K562 (cell line): ENCODE data around the gene MYO15A. TPM values are rescaled to one million over a fixed set of nuclear protein-coding genes. Genes with fewer than 3 reads are reported as not detected.

Source experiments
- AFF4 ChIP-seq: sonication (generic); formaldehyde crosslinking; IDR thresholded peaks from 2 replicates; pipeline ENCODE4 v1.8.0; 2023; ENCODE audit warnings: mild to moderate bottlenecking, missing genetic modification reagents
- ATF6 ChIP-seq: sonication (generic); formaldehyde crosslinking; IDR thresholded peaks from 2 replicates; pipeline ENCODE4 v1.4.0; 2020; ENCODE audit warnings: mild to moderate bottlenecking, missing genetic modification reagents
- ATF7 ChIP-seq: fragments of 450-650 bp; IDR thresholded peaks from 2 replicates; pipeline ENCODE4 v1.7.1; 2014; ENCODE audit warnings: mild to moderate bottlenecking, moderate library complexity
- CCNT2 ChIP-seq: IDR thresholded peaks from 2 replicates; pipeline ENCODE4 v1.6.1; 2011; ENCODE audit warnings: borderline replicate concordance, low read depth, mild to moderate bottlenecking, moderate library complexity, mixed read lengths, low read length; ENCODE audit not compliant: insufficient read length; ENCODE audit errors: extremely low read depth
- DDX20 ChIP-seq: fragments of 450-650 bp; IDR thresholded peaks from 2 replicates; pipeline ENCODE4 v1.6.1; 2016; ENCODE audit warnings: missing genetic modification characterization, low read depth, mild to moderate bottlenecking, missing compliant biosample characterization, moderate library complexity
- E2F1 ChIP-seq: sonication (generic); formaldehyde crosslinking; IDR thresholded peaks from 2 replicates; pipeline ENCODE4 v1.8.1; 2023; ENCODE audit warnings: mild to moderate bottlenecking, missing genetic modification reagents, moderate library complexity
- FOXA1 ChIP-seq: fragments of 450-650 bp; IDR thresholded peaks from 2 replicates; pipeline ENCODE4 v1.6.1; 2016; ENCODE audit warnings: mild to moderate bottlenecking, borderline replicate concordance
- HMG20B ChIP-seq: fragments of 250-450 bp; sonication (Bioruptor Pico); IDR thresholded peaks from 2 replicates; pipeline ENCODE4 v1.5.0; 2021; ENCODE audit warnings: mild to moderate bottlenecking
- IFI16 ChIP-seq: fragments of 250-450 bp; sonication (Bioruptor Pico); IDR thresholded peaks from 2 replicates; pipeline ENCODE4 v2.1.2; 2022; ENCODE audit warnings: mild to moderate bottlenecking, inconsistent platforms
- KDM1A ChIP-seq, 2 experiments: fragments of 450-650 bp; IDR thresholded peaks; 2 replicates each; pipeline ENCODE4 v1.6.1; 2016; ENCODE audit warnings: mild to moderate bottlenecking in 2 of 2
- MBD2 ChIP-seq: sonication (generic); IDR thresholded peaks from 2 replicates; pipeline ENCODE4 v1.6.1; 2016; ENCODE audit warnings: low read depth, borderline replicate concordance
- NCOA2 ChIP-seq, 2 experiments: fragments of 450-650 bp; IDR thresholded peaks; 2 replicates each; pipeline ENCODE4 v1.6.1; 2018; ENCODE audit warnings: mild to moderate bottlenecking in 2 of 2, moderate library complexity in 1 of 2; ENCODE audit not compliant: partially characterized antibody in 2 of 2
- PML ChIP-seq: IDR thresholded peaks from 2 replicates; pipeline ENCODE4 v1.6.1; 2012; ENCODE audit warnings: low read length, inconsistent platforms
- RFX5 ChIP-seq: IDR thresholded peaks from 2 replicates; pipeline ENCODE4 v1.6.1; 2011; ENCODE audit warnings: low read depth, mild to moderate bottlenecking, improper control_type of control experiment, low read length
- RHOXF2B ChIP-seq: fragments of 250-450 bp; sonication (Bioruptor Pico); conservative IDR thresholded peaks from 2 replicates; pipeline ENCODE4 v1.5.1; 2021
- SOX6 ChIP-seq: fragments of 450-650 bp; IDR thresholded peaks from 2 replicates; pipeline ENCODE4 v1.6.1; 2014; ENCODE audit warnings: mild to moderate bottlenecking
- SP1 ChIP-seq: sonication (generic); formaldehyde crosslinking; IDR thresholded peaks from 2 replicates; pipeline ENCODE4 v1.8.1; 2022; ENCODE audit warnings: mild to moderate bottlenecking, missing genetic modification reagents
- ZBTB17 ChIP-seq: fragments of 450-650 bp; formaldehyde crosslinking; IDR thresholded peaks from 2 replicates; pipeline ENCODE4 v1.4.0; 2020; ENCODE audit warnings: mild to moderate bottlenecking
- ZNF217 ChIP-seq: sonication (generic); formaldehyde crosslinking; IDR thresholded peaks from 2 replicates; pipeline ENCODE4 v1.8.0; 2022; ENCODE audit warnings: mild to moderate bottlenecking, missing genetic modification reagents
- ZNF395 ChIP-seq: fragments of 200-800 bp; sonication (Bioruptor generic); IDR thresholded peaks from 2 replicates; pipeline ENCODE4 v1.6.1; 2017; ENCODE audit warnings: missing genetic modification characterization, missing compliant biosample characterization
- ZNF75A ChIP-seq: fragments of 450-650 bp; formaldehyde crosslinking; IDR thresholded peaks from 2 replicates; pipeline ENCODE4 v1.4.0; 2020; ENCODE audit warnings: mild to moderate bottlenecking
- polyA plus RNA-seq, 8 experiments: library from polyadenylated mRNA; depleted of rRNA in 4 of 8; stranded (reverse) in 5 of 8; unstranded in 3 of 8; fragments of >200 nt; fragmentation: Nextera tagmentation in 2 of 8; fragmentation: Illumina TruSeq in 1 of 8; extraction: Ambion mirVana in 2 of 8; extraction: Trizol in 1 of 8; gene quantifications; 2 replicates each; pipeline versions ENCODE4 v1.2.1 to v1.2.3, GENCODE V29; 2011 to 2014; ENCODE audit warnings: inconsistent platforms in 1 of 8, missing spikeins in 1 of 8
- total RNA-seq, 7 experiments: library from RNA; depleted of rRNA in 6 of 7; stranded (reverse); fragments of >200 nt in 6 of 7; fragmentation: Illumina TruSeq in 2 of 7; extraction: Trizol in 2 of 7; gene quantifications; 2 replicates each; pipeline versions ENCODE4 v1.2.1 to v1.2.3, GENCODE V29; 2011 to 2021; ENCODE audit warnings: low replicate concordance in 1 of 7

MYO15A gene
- total and polyA plus RNA-seq, 9 of the 15 experiments (the other 6 are each of a cell fraction or from before 2014, with no cell fraction given), result 0.05 to 0.88 (median 0.14) TPM; not detected in 1

- no peak for TF ChIP-seq AFF4 (CRISPR knock-in tag)
- TF ChIP-seq DDX20 (tag), result no peak
- no peak for TF ChIP-seq E2F1 (CRISPR knock-in tag)
- TF ChIP-seq KDM1A (IDR thresholded peaks at IDR 0.05), result no peak
- TF ChIP-seq SP1, result peak; percentile 35; the same call in 1 of the 2 replicates
- TF ChIP-seq SOX6, result no peak
- no peak for TF ChIP-seq ZBTB17 (CRISPR knock-in tag)
- TF ChIP-seq ZNF217 (CRISPR knock-in tag), result no peak
- TF ChIP-seq IFI16, result no peak
- TF ChIP-seq ATF6 (CRISPR knock-in tag), result no peak
- TF ChIP-seq HMG20B (CRISPR knock-in tag), result no peak
- TF ChIP-seq MBD2, result no peak
- no peak for TF ChIP-seq CCNT2
- TF ChIP-seq RFX5, result no peak
- TF ChIP-seq ATF7, result no peak
- no peak for TF ChIP-seq FOXA1
- no peak for TF ChIP-seq NCOA2 (IDR thresholded peaks at IDR 0.05; ENCODE audit: partially characterized antibody in 2 of 2)
- no peak for TF ChIP-seq PML
- no peak for TF ChIP-seq RHOXF2B (CRISPR knock-in tag)
- TF ChIP-seq ZNF395 (CRISPR knock-in tag), result no peak
- TF ChIP-seq ZNF75A (CRISPR knock-in tag), result no peak
These were observed 49.6 kb downstream of the MYO15A start (continued) for GRCh38 chr17:18158022-18158600.
